GM21526 (cell line): Measurements from ENCODE around the gene SLC17A6.

ENCODE experiments used
- ATAC-seq: cut with Tn5 transposase; IDR thresholded peaks from one replicate; pipeline ENCODE4 v1.9.1; 2021; ENCODE audit warnings: moderate library complexity; ENCODE audit not compliant: unreplicated experiment, low FRiP score

SLC17A6 gene

DNA sequence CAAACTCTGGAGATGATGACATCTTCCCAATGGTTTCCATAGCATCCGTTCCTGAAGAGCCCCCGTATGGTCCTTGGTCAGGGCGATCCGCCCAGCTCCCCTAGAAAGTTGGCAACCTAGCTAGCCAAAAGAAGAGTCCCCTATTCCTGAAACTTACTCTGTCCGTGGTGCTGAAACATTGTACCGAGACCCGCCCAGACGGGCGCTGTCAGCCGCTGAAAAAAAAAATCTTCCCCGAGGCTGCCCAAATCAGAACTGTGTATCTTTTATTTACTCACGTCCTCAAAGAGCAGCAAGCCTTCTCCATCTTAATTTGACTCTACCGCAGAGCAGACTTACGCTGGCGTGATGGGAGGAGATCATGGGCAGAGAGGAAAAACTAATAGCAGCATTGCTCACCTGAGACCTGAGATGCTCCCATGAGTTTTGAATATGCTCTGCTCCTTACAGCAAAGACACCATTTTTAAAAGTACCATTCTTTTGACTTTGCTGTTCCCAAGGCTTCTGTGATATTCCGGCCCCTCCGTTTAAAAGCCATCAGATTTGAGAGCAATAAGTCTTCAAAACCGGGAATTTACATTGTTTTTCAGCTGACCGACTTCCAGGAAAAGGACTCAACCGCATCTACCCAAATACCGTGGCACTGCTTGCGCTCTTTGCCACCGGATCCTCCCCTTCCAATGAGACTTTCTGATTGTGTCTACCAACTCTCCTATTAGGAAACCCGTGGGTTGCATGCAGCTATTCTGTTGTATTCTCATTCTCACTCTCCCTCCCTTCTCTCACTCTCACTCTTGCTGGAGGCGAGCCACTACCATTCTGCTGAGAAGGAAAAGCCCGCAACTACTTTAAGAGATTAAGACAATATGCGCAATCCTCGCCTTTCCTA, at the start of gene SLC17A6:
Gene SLC17A6 (plus strand): TSS at position 786 of the 890 bp plus-strand sequence. CDS start 153 bp downstream, outside the sequence.
- ATAC-seq = peak; percentile 74

DNA sequence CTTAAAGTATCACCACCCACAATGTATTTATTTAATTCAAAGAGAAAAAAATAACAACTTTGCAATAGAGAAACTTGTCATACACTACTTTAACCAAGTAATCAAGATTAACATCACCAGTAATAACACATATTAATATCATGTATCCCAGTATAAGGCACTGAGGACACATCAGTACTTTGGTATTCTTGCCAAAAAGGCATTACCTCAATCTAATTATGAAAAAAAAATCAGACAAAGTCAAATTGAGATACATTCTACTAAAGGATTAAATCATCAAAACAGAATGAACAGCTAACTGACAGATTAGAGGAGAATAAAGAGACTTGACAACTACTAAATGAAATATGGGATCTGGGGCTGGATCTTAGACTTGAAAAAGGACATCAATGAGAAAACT, 35.8 kb upstream of the SLC17A6 start:
- no peak for ATAC-seq

GRCh38 chr11:22304337-22304961, 33.7 kb upstream of the SLC17A6 start:
- peak; percentile 77 for ATAC-seq

GRCh38 chr11:22317656-22318055, 20.5 kb upstream of the SLC17A6 start:
- ATAC-seq = no peak

- no peak for ATAC-seq
Measured at GRCh38 chr11:22331771-22332170, 6.4 kb upstream of the SLC17A6 start.

DNA sequence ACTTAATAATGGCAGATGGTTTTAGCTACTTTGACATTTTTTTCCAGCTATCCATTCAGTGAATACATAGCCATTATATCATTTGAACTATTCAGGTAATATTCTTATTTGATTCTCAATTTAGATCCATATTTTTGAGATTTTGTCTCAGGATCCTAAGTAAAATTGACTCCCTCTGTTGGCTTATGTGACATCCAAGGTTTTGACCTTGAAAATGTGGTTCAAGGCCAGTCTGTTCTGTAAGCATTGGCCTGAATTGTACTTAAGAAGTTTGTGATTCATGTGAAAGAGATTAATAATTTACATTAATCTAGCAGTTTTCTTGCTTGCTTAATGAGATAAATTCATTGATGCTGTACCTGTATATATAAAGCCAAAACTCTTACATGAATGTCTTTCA, 1.6 kb upstream of the SLC17A6 start:
- ATAC-seq = no peak

DNA sequence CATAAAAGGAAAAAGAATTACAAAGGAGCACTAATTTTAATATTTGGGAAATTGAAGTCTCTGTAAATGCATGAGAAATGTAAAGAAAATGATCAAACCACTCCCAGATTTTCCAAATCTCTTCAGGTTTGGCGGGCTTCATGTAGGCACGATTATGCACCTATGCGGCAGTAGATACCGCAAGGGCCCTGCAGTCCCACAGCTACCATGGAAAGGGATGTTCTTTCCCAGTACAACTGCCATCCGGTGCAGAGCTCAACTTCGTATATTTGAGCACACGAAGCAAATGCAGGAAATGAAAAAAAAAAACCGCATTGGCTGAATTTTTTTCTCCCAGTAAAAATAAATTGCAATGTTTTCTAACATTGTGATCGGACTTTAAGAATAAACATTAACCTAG, 1.4 kb downstream of the SLC17A6 start:
- no peak for ATAC-seq

- ATAC-seq = no peak
Measured at GRCh38 chr11:22340235-22340634, 2.1 kb downstream of the SLC17A6 start.

GRCh38 chr11:22340701-22341587, 2.8 kb downstream of the SLC17A6 start:
- no peak for ATAC-seq

DNA sequence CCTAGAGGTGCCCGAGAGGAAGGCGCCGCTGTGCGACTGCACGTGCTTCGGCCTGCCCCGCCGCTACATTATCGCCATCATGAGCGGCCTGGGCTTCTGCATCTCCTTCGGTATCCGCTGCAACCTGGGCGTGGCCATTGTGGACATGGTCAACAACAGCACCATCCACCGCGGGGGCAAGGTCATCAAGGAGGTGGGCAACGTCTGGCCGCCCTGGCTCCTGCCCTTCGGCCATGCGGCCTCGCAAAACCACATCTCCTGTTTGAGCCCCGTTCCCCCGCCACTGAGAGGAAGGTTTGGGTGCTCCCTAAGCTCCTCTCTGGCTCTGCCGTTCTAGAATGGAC, 3.4 kb downstream of the SLC17A6 start:
- no peak for ATAC-seq

- ATAC-seq = no peak
Measured at GRCh38 chr11:22342211-22343031, 4.2 kb downstream of the SLC17A6 start.

DNA sequence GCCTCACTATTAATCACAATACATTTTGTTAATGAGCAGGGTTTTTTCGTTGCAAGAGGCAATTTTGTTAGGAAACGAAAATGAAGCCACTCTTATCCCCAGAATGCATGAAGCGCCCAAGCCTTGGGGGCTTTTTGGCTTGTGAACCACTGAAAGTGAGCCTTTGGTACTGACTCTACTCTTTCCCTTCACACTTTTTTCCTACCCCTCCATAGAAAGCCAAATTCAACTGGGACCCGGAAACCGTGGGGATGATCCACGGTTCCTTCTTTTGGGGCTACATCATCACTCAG, 4.8 kb downstream of the SLC17A6 start:
- no peak for ATAC-seq

GRCh38 chr11:22343371-22344032, 5.3 kb downstream of the SLC17A6 start:
- no peak for ATAC-seq

DNA sequence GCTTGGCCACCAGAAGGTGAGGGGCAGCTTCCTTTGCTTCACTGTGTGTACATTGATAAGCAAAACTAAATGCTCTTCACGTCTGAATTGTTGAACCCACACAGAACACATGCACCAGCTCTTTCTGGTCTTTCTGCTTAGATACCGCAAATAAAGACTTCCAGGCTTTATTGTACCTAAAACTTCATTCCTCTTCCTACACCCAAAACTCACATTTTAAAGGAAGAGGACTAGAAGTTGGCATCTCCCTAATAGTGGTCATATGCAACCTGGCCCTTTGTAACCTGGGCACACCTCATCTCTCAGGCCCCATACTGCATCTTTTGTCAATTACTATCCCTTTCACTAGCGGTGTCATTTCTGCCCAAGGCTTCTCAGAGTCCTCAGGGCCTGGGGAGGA, 5.9 kb downstream of the SLC17A6 start:
- ATAC-seq = no peak

- ATAC-seq = no peak
Measured at GRCh38 chr11:22346282-22346681, 8.1 kb downstream of the SLC17A6 start.

DNA sequence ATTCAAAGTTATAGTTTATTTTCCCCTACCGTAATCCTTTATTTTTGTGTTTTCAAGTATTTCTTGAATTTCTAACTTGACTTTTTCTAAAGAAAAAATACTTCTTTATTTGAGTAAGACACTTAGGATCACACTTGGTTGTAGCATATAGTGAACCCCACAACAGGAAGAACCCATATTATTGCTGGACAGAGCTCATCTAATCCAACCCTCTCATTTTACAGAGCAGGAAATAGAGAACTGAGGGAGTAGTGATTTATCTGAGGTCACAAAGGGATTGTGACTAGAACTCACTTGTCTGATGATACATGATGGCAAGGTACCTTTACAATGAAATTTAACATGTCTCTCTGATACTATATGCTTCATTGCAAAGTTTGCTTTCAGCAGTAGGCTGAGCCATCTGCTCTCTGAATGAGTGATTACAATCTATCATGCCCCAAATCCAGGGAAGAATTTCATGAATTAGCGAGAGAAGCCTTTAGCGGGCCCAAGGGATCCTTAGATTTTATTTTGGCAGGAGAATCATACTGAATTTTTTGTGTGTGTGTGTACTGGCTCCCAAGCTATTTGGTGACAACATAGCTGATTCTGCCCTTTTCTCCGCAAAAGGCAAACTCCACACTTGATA, 9.8 kb downstream of the SLC17A6 start:
- no peak for ATAC-seq

- ATAC-seq = no peak
Measured at GRCh38 chr11:22349491-22349890, 11.3 kb downstream of the SLC17A6 start.

GRCh38 chr11:22359295-22359694, 21.1 kb downstream of the SLC17A6 start:
- ATAC-seq = no peak

DNA sequence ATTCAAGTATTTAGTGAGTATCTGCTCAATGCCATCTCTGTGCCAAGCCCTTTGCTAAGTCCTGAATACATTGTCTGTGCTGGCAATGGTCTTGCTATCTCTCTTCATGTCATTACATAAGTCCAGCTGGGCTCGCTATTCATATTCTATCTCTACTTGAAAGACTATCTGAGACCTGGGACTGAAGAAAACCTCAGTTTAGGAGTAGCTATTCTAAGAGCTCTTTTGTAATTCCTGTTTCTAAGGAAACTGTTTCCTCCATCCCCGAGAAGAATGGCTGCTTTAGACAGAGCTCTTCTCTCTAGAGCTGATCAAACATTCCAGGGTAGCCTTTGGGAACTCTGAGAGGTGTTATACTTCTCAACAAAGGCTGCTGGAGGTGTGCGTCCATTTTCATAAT, 33.0 kb downstream of the SLC17A6 start:
- ATAC-seq = no peak
